Mesenchymal stem cell (in vitro differentiated cells and primary cell): ENCODE measurements around the gene TMEM167B.

Experiments used
- DNase-seq: peaks from one replicate; pipeline ENCODE4 v3.0.0-alpha.2; 2013
- H2AFZ ChIP-seq: one replicate; pipeline ENCODE4 v1.6.1; 2013; ENCODE audit warnings: low read depth, mild to moderate bottlenecking, control low read depth, inconsistent platforms, low read length, moderate library complexity
- H2AK5ac ChIP-seq: 2 replicates; pipeline ENCODE4 v1.6.1; 2013; ENCODE audit warnings: low read length, moderate library complexity, mild to moderate bottlenecking, inconsistent platforms; ENCODE audit not compliant: severe bottlenecking
- H2BK120ac ChIP-seq: one replicate; pipeline ENCODE4 v1.6.1; 2013; ENCODE audit warnings: low read depth, mild to moderate bottlenecking, inconsistent platforms, low read length, moderate library complexity
- H2BK12ac ChIP-seq, 2 experiments: one replicate each; pipeline ENCODE4 v1.6.1; 2013; ENCODE audit warnings: inconsistent platforms in 2 of 2, low read length in 2 of 2, mild to moderate bottlenecking in 2 of 2, moderate library complexity in 2 of 2, control low read depth in 1 of 2
- H2BK15ac ChIP-seq: one replicate; pipeline ENCODE4 v1.6.1; 2013; ENCODE audit warnings: mild to moderate bottlenecking, low read depth, inconsistent platforms; ENCODE audit not compliant: poor library complexity, severe bottlenecking
- H2BK5ac ChIP-seq: 2 replicates; pipeline ENCODE4 v1.6.1; 2013; ENCODE audit warnings: low read depth, mild to moderate bottlenecking, low read length, control low read depth, inconsistent platforms; ENCODE audit not compliant: poor library complexity, severe bottlenecking
- H3K14ac ChIP-seq, 2 experiments: one replicate each; pipeline ENCODE4 v1.6.1; 2013; ENCODE audit warnings: inconsistent platforms in 2 of 2, low read length in 2 of 2, control low read depth in 1 of 2, mild to moderate bottlenecking in 1 of 2, moderate library complexity in 1 of 2
- H3K18ac ChIP-seq, 2 experiments: one replicate each; pipeline ENCODE4 v1.6.1; 2013; ENCODE audit warnings: inconsistent platforms in 2 of 2, low read length in 2 of 2, control low read depth in 1 of 2, low read depth in 1 of 2, mild to moderate bottlenecking in 1 of 2
- H3K23ac ChIP-seq, 2 experiments: one replicate each; pipeline ENCODE4 v1.6.1; 2013; ENCODE audit warnings: inconsistent platforms in 2 of 2, low read length in 2 of 2, mild to moderate bottlenecking in 2 of 2, moderate library complexity in 2 of 2, control low read depth in 1 of 2
- H3K27ac ChIP-seq: 2 replicates; pipeline ENCODE4 v1.5.1; 2013; ENCODE audit warnings: mild to moderate bottlenecking, moderate library complexity, low read length, control low read depth, inconsistent platforms; ENCODE audit not compliant: poor library complexity, severe bottlenecking
- H3K27me3 ChIP-seq, 2 experiments: 2 replicates each; pipeline versions ENCODE4 v1.6.1 to v1.7.0; 2013; ENCODE audit warnings: low read length in 2 of 2, mild to moderate bottlenecking in 2 of 2, moderate library complexity in 2 of 2, control low read depth in 1 of 2, inconsistent platforms in 1 of 2; ENCODE audit not compliant: control insufficient read depth in 1 of 2, insufficient read depth in 1 of 2
- H3K36me3 ChIP-seq, 2 experiments: 2 replicates each; pipeline versions ENCODE4 v1.6.1 to v1.7.0; 2013; ENCODE audit warnings: low read length in 2 of 2, control low read depth in 1 of 2, inconsistent platforms in 1 of 2, low read depth in 1 of 2, mild to moderate bottlenecking in 1 of 2; ENCODE audit not compliant: insufficient read depth in 2 of 2, control insufficient read depth in 1 of 2
- H3K4ac ChIP-seq, 2 experiments: one replicate each; pipeline ENCODE4 v1.6.1; 2013; ENCODE audit warnings: inconsistent platforms in 2 of 2, low read length in 2 of 2, mild to moderate bottlenecking in 2 of 2, moderate library complexity in 2 of 2, control low read depth in 1 of 2, low read depth in 1 of 2
- H3K4me1 ChIP-seq: 2 replicates; pipeline ENCODE4 v1.6.1; 2013; ENCODE audit warnings: low read depth, low read length, control low read depth; ENCODE audit not compliant: control insufficient read depth, insufficient read depth
- H3K4me2 ChIP-seq: 2 replicates; pipeline ENCODE4 v1.6.1; 2013; ENCODE audit warnings: low read length, mild to moderate bottlenecking, inconsistent platforms; ENCODE audit not compliant: poor library complexity, severe bottlenecking
- H3K4me3 ChIP-seq, 2 experiments: 2 replicates each; pipeline versions ENCODE4 v1.5.1 to v1.7.0; 2013; ENCODE audit warnings: low read length in 2 of 2, mild to moderate bottlenecking in 2 of 2, control low read depth in 1 of 2, low read depth in 1 of 2; ENCODE audit not compliant: insufficient read depth in 1 of 2
- H3K79me1 ChIP-seq: replicated peaks from 2 replicates; pipeline ENCODE4 v1.6.1; 2013; ENCODE audit warnings: mild to moderate bottlenecking, control low read depth, low read length, inconsistent platforms; ENCODE audit not compliant: poor library complexity, severe bottlenecking
- H3K9ac ChIP-seq: 2 replicates; pipeline ENCODE4 v1.7.0; 2013; ENCODE audit warnings: mild to moderate bottlenecking, low read length, moderate library complexity
- H3K9me3 ChIP-seq: 2 replicates; pipeline ENCODE4 v1.7.0; 2013; ENCODE audit warnings: mild to moderate bottlenecking, low read length; ENCODE audit not compliant: control insufficient read depth
- H4K8ac ChIP-seq: one replicate; pipeline ENCODE4 v1.6.1; 2013; ENCODE audit warnings: inconsistent platforms, mild to moderate bottlenecking, low read length, moderate library complexity
- H4K91ac ChIP-seq: one replicate; pipeline ENCODE4 v1.6.1; 2013; ENCODE audit warnings: mild to moderate bottlenecking, low read length, inconsistent platforms
- WGBS: methylation state at CpG from one replicate; pipeline ENCODE4 v1.1.7; 2013; ENCODE audit warnings: mixed read lengths; 5-methylcytosine and 5-hydroxymethylcytosine counted together

Gene TMEM167B

DNA sequence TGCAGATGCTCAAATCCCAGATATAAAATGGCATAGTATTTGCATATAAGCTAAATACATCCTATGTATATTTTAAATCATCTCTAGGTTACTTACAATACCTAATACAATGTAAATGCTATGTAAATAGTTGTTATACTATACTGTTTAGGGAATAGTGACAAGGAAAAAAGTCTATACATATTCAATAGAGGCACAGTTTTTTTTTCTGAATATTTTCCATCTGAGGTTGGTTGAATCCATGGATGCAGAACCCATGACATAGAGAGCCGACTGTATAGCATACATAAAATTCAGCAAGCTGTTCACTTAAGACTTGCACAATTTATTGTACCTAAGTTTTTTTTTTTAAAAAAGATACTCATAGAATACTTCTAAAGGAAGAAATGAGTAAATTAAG, 21.3 kb upstream of the TMEM167B start:
- Histone ChIP-seq H3K4ac (no peak overlapping the region), H3K27me3 (no peaks in the 10 kb centered on the region), H3K9me3 (no peaks in the 10 kb centered on the region), H2AK5ac (no peak overlapping the region), H2BK15ac (no peak overlapping the region), H3K4me2 (no peak overlapping the region), H2AFZ (no peak overlapping the region), H4K8ac (no peak overlapping the region), H3K36me3 (peaks cover 46 to 73% of the 10 kb centered on the region in 2 experiments), H3K4me1 (peaks cover 6% of the 10 kb centered on the region), H2BK5ac (no peak overlapping the region), H3K9ac (no peak overlapping the region), H4K91ac (no peak overlapping the region), H3K14ac (no peak overlapping the region), H3K4me3 (no peak overlapping the region), H3K18ac (no peak overlapping the region), H2BK12ac (no peak overlapping the region), H2BK120ac (no peak overlapping the region), H3K23ac (no peak overlapping the region), H3K27ac (no peak overlapping the region), H3K79me1 (peaks cover 6% of the 10 kb centered on the region)
- 78% methylated on average over 1 of the region's 1 CpG for WGBS
- no peak for DNase-seq

DNA sequence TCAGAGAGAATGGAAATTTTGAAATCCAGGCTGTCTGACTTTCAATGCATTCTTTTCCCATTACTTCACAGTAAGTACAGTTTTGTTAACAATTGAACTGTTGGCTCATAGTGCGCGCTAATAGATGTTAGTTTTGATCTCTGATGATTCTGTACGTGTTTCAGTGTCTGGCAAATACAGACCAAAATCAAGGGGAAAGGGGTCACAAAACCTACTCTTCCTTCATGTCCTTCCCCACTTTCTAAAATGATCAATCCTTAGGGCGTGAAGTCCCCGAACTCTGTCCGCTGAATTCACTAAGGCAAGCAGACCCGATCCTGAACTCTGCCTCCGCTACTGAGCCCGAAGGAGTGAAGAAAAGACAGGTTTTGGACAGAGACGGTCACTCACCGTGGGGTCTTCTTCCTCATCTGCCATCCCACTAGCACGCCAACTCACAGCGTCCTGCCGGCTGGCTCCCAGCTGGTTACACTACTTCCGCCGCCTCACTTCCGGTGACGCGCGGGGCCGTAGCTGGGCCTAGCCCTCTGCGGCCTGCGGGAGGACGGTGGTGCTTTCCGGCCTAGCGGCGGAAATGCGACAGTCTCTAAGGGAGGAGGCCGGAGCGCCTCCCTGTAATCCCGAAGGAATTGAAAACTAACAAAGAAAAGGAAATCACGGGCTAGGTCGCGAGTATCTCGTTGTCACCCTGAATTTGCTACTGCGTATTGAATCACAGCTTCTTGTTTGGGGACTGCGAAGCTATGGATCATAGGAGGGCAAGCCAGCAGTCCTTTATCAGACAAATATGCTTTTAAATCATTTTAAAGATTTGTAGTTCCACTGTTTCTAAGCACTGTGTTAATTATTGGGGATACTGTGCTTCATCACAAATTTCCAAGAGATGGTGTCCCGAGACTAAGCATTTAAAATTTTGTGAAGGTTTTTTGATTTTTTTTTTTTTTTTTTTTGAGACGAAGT, 14.8 kb upstream of the TMEM167B start, which contains the start of gene TAF13:
Gene TAF13 (minus strand): TSS at position 473 of the 960 bp plus-strand sequence. CDS start 56 bp downstream, at position 417.
- Histone ChIP-seq H3K4me1 (peaks cover 9% of the 10 kb centered on the region), H2BK12ac (no peak within 1 kb of the TSS), H3K14ac (peak within 1 kb of the TSS in 1 of 2 experiments; percentile 59), H2AFZ (no peak within 1 kb of the TSS), H3K18ac (peak within 1 kb of the TSS; percentile 81 to 86), H3K4ac (peak within 1 kb of the TSS; percentile 70 to 90), H2BK120ac (no peak within 1 kb of the TSS), H2AK5ac (no peak within 1 kb of the TSS), H3K9ac (peak within 1 kb of the TSS; percentile 99), H3K23ac (no peak within 1 kb of the TSS), H3K27ac (peak within 1 kb of the TSS; percentile 90), H2BK15ac (no peak within 1 kb of the TSS), H3K4me2 (peak within 1 kb of the TSS; percentile 51), H3K9me3 (no peaks in the 10 kb centered on the region), H3K79me1 (no peaks in the 10 kb centered on the region), H3K36me3 (peaks cover 18 to 22% of the 10 kb centered on the region in 2 experiments), H4K8ac (peak within 1 kb of the TSS; percentile 94), H3K4me3 (peak within 1 kb of the TSS; percentile 70 to 97), H2BK5ac (no peak within 1 kb of the TSS), H4K91ac (peak within 1 kb of the TSS; percentile 34), H3K27me3 (no peaks in the 10 kb centered on the region)
- WGBS, result 6% methylated on average over 36 of the region's 39 CpGs
- peak; percentile 98 for DNase-seq

DNA sequence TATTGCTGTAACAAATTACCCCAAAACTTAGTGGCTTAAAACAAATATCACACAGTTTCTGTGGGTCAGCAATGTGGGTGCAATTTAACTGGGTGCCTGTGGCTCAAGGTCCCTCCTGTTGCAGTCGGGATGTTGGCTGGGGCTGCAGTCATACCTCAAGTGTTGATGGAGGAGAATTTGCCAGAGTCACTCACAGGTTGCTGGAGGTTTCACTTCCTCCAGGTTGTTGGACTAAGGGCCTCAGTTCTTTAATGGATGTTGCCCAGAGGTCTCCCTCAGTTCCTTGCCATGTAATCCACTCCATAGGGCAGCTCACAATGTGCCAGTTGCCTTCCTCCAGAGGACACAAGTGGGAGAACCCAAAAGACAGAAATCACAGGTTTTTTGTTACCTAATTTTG, 12.2 kb upstream of the TMEM167B start:
- DNase-seq, result no peak
- H3K4me3 ChIP-seq, result no peak overlapping the region
- H3K9me3 ChIP-seq, result no peaks in the 10 kb centered on the region
- H3K4me2 ChIP-seq, result no peak overlapping the region
- H3K36me3 ChIP-seq, result peaks cover 1 to 7% of the 10 kb centered on the region in 2 experiments
- no peak overlapping the region for H4K8ac ChIP-seq
- 89% methylated on average over 1 of the region's 1 CpG for WGBS
- no peak overlapping the region for H4K91ac ChIP-seq
- H3K9ac ChIP-seq, result no peak overlapping the region
- no peak overlapping the region for H2BK15ac ChIP-seq
- no peak overlapping the region for H3K18ac ChIP-seq
- H3K27me3 ChIP-seq, result no peaks in the 10 kb centered on the region
- H2BK120ac ChIP-seq, result no peak overlapping the region
- H3K4ac ChIP-seq, result no peak overlapping the region
- no peaks in the 10 kb centered on the region for H3K79me1 ChIP-seq
- no peak overlapping the region for H2BK12ac ChIP-seq
- no peak overlapping the region for H2AK5ac ChIP-seq
- H3K23ac ChIP-seq, result no peak overlapping the region
- no peak overlapping the region for H2BK5ac ChIP-seq
- H3K14ac ChIP-seq, result no peak overlapping the region
- no peak overlapping the region for H2AFZ ChIP-seq
- no peak overlapping the region for H3K27ac ChIP-seq
- H3K4me1 ChIP-seq, result peaks cover 6% of the 10 kb centered on the region

DNA sequence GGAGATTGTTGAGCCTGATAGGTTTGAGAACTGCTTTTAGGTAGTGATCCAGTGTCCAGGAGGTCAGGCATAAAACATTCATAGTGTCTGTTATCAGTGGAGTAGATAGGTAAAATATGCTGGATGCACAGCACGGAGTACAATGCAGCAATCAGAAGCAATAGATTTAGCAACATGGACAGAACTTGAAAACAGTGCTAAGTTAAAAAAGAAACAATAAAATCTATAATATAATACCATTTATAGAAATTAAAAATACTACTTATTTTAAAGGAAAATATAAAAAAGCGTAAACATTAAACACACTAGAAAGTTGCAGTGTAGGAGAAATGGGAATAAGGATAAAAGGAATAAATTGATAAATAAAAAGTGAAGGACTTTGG, 11.3 kb upstream of the TMEM167B start:
- H3K4ac ChIP-seq, result no peak overlapping the region
- DNase-seq, result no peak
- H3K36me3 ChIP-seq, result no peaks in the 10 kb centered on the region
- H3K4me3 ChIP-seq, result no peak overlapping the region
- H3K9ac ChIP-seq, result peak overlapping the region; percentile 88
- H3K79me1 ChIP-seq, result no peaks in the 10 kb centered on the region
- H3K27ac ChIP-seq, result no peak overlapping the region
- H3K27me3 ChIP-seq, result no peaks in the 10 kb centered on the region
- H3K4me1 ChIP-seq, result peaks cover 3% of the 10 kb centered on the region
- H2BK15ac ChIP-seq, result no peak overlapping the region
- no peak overlapping the region for H2AK5ac ChIP-seq
- no peak overlapping the region for H2BK5ac ChIP-seq
- no peak overlapping the region for H3K14ac ChIP-seq
- H3K18ac ChIP-seq, result no peak overlapping the region
- 93% methylated on average over 1 of the region's 2 CpGs for WGBS
- H2AFZ ChIP-seq, result no peak overlapping the region
- no peak overlapping the region for H2BK120ac ChIP-seq
- H3K4me2 ChIP-seq, result no peak overlapping the region
- H3K23ac ChIP-seq, result no peak overlapping the region
- H3K9me3 ChIP-seq, result no peaks in the 10 kb centered on the region
- no peak overlapping the region for H4K8ac ChIP-seq
- no peak overlapping the region for H2BK12ac ChIP-seq
- no peak overlapping the region for H4K91ac ChIP-seq
